Hepatocyte (in vitro differentiated cells): Measurements from ENCODE around the gene RALA. TPM values are rescaled to one million over a fixed set of nuclear protein-coding genes. Genes with fewer than 3 reads are reported as not detected.

Source experiments
- DNase-seq: peaks from one replicate; pipeline ENCODE4 v3.0.0-alpha.2; 2016; ENCODE audit warnings: low spot score
- H2AFZ ChIP-seq: fragments of 200-600 bp; sonication (generic); 2 replicates; pipeline ENCODE4 v1.6.0; 2016; ENCODE audit warnings: antibody characterized with exemption, mild to moderate bottlenecking
- H3K27ac ChIP-seq: fragments of 200-600 bp; sonication (generic); 2 replicates; pipeline ENCODE4 v1.5.1; 2016; ENCODE audit warnings: mild to moderate bottlenecking
- H3K27me3 ChIP-seq: fragments of 200-600 bp; sonication (generic); 2 replicates; pipeline ENCODE4 v1.6.1; 2016
- H3K36me3 ChIP-seq: fragments of 200-600 bp; sonication (generic); replicated peaks from 2 replicates; pipeline ENCODE4 v1.5.1; 2016; ENCODE audit warnings: low read depth; ENCODE audit not compliant: insufficient read depth
- H3K4me1 ChIP-seq: fragments of 200-600 bp; sonication (generic); 2 replicates; pipeline ENCODE4 v1.5.1; 2016; ENCODE audit warnings: mild to moderate bottlenecking, moderate library complexity; ENCODE audit not compliant: insufficient read depth
- H3K4me2 ChIP-seq: fragments of 200-600 bp; sonication (generic); 2 replicates; pipeline ENCODE4 v1.6.0; 2016
- H3K4me3 ChIP-seq: fragments of 200-600 bp; sonication (generic); 2 replicates; pipeline ENCODE4 v1.5.1; 2016; ENCODE audit warnings: mild to moderate bottlenecking
- H3K79me2 ChIP-seq: fragments of 200-600 bp; sonication (generic); 2 replicates; pipeline ENCODE4 v1.6.0; 2017; ENCODE audit warnings: mild to moderate bottlenecking
- H3K9me2 ChIP-seq: fragments of 200-600 bp; sonication (generic); replicated peaks from 2 replicates; pipeline ENCODE4 v1.6.0; 2017; ENCODE audit warnings: mild to moderate bottlenecking; ENCODE audit not compliant: insufficient read depth
- H3K9me3 ChIP-seq: fragments of 200-600 bp; sonication (generic); 2 replicates; pipeline ENCODE4 v1.5.1; 2016; ENCODE audit warnings: low read depth, mild to moderate bottlenecking
- H4K20me1 ChIP-seq: fragments of 200-600 bp; sonication (generic); 2 replicates; pipeline ENCODE4 v1.6.0; 2016; ENCODE audit warnings: mild to moderate bottlenecking; ENCODE audit not compliant: insufficient read depth, poor library complexity, severe bottlenecking
- EZH2 ChIP-seq: fragments of 200-600 bp; sonication (generic); IDR thresholded peaks from 2 replicates; pipeline ENCODE4 v1.6.1; 2016; ENCODE audit warnings: antibody characterized with exemption, mild to moderate bottlenecking, borderline replicate concordance
- EZH2phosphoT487 ChIP-seq: fragments of 200-600 bp; sonication (generic); IDR thresholded peaks from one replicate; pipeline ENCODE4 v1.6.1; 2018; ENCODE audit warnings: antibody characterized with exemption, mild to moderate bottlenecking, low read depth, moderate library complexity; ENCODE audit not compliant: unreplicated experiment, severe bottlenecking
- WGBS: methylation state at CpG from one replicate; pipeline ENCODE4 v1.1.6; 2016; ENCODE audit warnings: low lambda C conversion rate; ENCODE audit errors: missing lambda C conversion rate; 5-methylcytosine and 5-hydroxymethylcytosine counted together
- polyA plus RNA-seq: library from polyadenylated mRNA; unstranded; fragments of >200 nt; fragmentation: Nextera tagmentation; extraction: Ambion mirVana; gene quantifications from 2 replicates; pipeline ENCODE4 v1.2.1, GENCODE V29; 2016
- total RNA-seq: library from RNA; depleted of rRNA; stranded (reverse); fragments of >200 nt; gene quantifications from 2 replicates; pipeline ENCODE4 v1.2.3, GENCODE V29; 2014
- TF ChIP-seq, protein P1 (sequence below): fragments of 200-600 bp; sonication (generic); IDR thresholded peaks from 2 replicates; pipeline ENCODE4 v1.5.1; 2016; ENCODE audit warnings: antibody characterized with exemption, mild to moderate bottlenecking; ENCODE audit not compliant: poor library complexity

Gene RALA
- total and polyA plus RNA-seq, 2 experiments from 2014 or later: 25.5 to 42.8 TPM

DNA sequence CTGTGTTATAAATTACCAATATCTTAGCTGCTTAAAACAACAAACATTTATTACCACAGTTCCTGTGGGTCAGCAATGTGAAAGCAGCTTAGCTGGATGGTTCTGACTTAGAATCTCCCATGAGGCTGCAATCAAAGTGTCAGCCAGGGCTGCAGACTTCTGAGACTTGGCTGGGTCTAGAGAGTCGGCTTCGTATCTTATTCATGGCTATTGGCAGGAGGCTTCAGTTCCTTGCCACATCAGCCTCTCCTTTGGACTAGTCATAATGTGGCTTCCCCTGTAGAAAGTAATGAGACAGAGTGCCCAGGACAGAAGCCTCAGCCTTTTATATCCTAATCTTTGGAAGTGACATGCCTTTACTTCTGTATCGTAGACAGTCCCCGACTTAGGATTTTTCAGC, 27.3 kb downstream of the RALA start:
- peaks cover 99% of the 10 kb centered on the region for H3K79me2 ChIP-seq
- no peaks in the 10 kb centered on the region for H3K36me3 ChIP-seq
- H2AFZ ChIP-seq: no peak overlapping the region
- TF ChIP-seq, protein P1, sequence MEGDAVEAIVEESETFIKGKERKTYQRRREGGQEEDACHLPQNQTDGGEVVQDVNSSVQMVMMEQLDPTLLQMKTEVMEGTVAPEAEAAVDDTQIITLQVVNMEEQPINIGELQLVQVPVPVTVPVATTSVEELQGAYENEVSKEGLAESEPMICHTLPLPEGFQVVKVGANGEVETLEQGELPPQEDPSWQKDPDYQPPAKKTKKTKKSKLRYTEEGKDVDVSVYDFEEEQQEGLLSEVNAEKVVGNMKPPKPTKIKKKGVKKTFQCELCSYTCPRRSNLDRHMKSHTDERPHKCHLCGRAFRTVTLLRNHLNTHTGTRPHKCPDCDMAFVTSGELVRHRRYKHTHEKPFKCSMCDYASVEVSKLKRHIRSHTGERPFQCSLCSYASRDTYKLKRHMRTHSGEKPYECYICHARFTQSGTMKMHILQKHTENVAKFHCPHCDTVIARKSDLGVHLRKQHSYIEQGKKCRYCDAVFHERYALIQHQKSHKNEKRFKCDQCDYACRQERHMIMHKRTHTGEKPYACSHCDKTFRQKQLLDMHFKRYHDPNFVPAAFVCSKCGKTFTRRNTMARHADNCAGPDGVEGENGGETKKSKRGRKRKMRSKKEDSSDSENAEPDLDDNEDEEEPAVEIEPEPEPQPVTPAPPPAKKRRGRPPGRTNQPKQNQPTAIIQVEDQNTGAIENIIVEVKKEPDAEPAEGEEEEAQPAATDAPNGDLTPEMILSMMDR: no peak
- TF ChIP-seq EZH2phosphoT487: no peak
- no peak for TF ChIP-seq EZH2
- H3K27ac ChIP-seq: no peak overlapping the region
- no peak overlapping the region for H3K4me3 ChIP-seq
- H3K9me3 ChIP-seq: peaks cover 5% of the 10 kb centered on the region
- H3K27me3 ChIP-seq: no peaks in the 10 kb centered on the region
- H3K9me2 ChIP-seq: no peaks in the 10 kb centered on the region
- 93% methylated on average over 4 of the region's 4 CpGs for WGBS
- H3K4me2 ChIP-seq: no peak overlapping the region
- DNase-seq: no peak
- no peaks in the 10 kb centered on the region for H4K20me1 ChIP-seq
- H3K4me1 ChIP-seq: no peaks in the 10 kb centered on the region

DNA sequence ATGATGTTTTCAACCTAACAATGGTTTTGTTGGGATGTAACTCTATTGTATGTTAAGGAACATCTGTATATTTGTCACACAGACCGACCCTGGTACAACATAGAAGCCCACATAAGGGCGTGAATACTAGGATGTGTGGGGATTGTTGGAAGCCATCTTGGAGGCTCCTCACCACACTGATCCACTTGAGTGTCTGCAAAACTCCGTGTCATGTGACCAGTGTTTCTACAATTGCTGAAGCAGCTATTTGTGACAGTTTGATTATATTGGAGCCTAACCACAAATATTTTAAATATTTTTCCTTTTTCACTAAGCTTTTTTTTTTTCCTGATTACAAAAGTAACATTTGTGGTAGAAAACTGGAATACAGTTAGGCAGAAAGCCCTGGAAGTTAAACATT, 27.9 kb downstream of the RALA start:
- Histone ChIP-seq H3K9me3 (peaks cover 5% of the 10 kb centered on the region), H4K20me1 (no peaks in the 10 kb centered on the region), H3K27ac (no peak overlapping the region), H2AFZ (no peak overlapping the region), H3K4me1 (no peaks in the 10 kb centered on the region), H3K4me2 (no peak overlapping the region), H3K9me2 (no peaks in the 10 kb centered on the region), H3K4me3 (no peak overlapping the region), H3K27me3 (no peaks in the 10 kb centered on the region), H3K79me2 (peaks cover 99% of the 10 kb centered on the region), H3K36me3 (no peaks in the 10 kb centered on the region)
- no peak for TF ChIP-seq EZH2
- TF ChIP-seq, protein P1: no peak
- TF ChIP-seq EZH2phosphoT487: no peak
- WGBS: 96% methylated on average over 3 of the region's 3 CpGs
- no peak for DNase-seq

DNA sequence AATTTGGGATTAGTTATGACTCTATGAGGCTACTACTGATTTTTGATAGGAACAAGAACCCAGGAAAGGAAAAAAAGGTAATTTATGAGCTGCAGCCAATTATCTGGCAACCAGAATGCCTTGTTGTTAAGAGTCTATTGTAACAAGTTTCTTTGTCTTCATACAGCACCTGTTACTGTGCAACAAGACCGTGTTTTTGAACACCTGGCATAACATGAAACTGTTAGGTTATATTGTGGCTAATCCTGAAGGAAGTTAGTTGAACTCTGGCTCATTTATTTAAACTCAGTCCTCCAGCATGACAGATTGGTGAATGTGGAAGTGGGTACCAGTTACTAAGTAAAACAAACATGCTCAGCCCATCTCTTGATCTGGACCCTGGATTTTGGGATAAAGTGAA, 33.0 kb downstream of the RALA start:
- Histone ChIP-seq H2AFZ (no peak overlapping the region), H3K4me2 (no peak overlapping the region), H3K27me3 (no peaks in the 10 kb centered on the region), H3K27ac (no peak overlapping the region), H3K36me3 (no peaks in the 10 kb centered on the region), H3K79me2 (peaks cover 99% of the 10 kb centered on the region), H4K20me1 (peaks cover 10% of the 10 kb centered on the region), H3K4me1 (no peaks in the 10 kb centered on the region), H3K4me3 (no peak overlapping the region), H3K9me2 (no peaks in the 10 kb centered on the region), H3K9me3 (peaks cover 5% of the 10 kb centered on the region)
- WGBS: 90% methylated on average over 1 of the region's 1 CpG
- DNase-seq: no peak
- TF ChIP-seq EZH2 (no peak), EZH2phosphoT487 (no peak)
- TF ChIP-seq, protein P1: no peak
